Fibroblast of skin of right quadriceps (primary cell): ENCODE measurements around the gene CD96.
A peak's percentile ranks its signal among the peaks of the same experiment; 100 is the strongest.

ENCODE experiments used
- DNase-seq: peaks from one replicate; pipeline ENCODE4 v3.0.0-alpha.2; 2013

CD96 gene

GRCh38 chr3:111566844-111567243 is 24.8 kb downstream of the CD96 start:
- no peak for DNase-seq

GRCh38 chr3:111568355-111568754 is 26.4 kb downstream of the CD96 start:
- DNase-seq, result no peak

DNA sequence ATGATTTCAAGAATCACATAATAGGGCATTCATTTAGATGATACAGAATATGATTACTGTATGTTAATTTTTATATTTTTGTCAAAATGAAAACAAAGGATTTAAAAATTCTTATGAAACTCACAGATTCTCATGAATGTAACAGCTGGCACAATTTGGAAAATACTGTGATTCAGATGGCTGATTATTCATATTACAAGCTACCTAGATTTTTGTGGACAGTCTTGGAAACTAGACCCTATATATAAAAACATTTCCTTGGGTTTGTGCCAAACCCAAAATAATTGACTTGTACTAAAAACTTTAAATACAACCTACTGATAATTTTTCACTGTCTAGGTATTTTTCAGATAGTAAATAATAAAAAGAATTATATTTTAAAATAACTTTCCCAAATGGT is 26.9 kb downstream of the CD96 start:
- peak; percentile 17 for DNase-seq

DNA sequence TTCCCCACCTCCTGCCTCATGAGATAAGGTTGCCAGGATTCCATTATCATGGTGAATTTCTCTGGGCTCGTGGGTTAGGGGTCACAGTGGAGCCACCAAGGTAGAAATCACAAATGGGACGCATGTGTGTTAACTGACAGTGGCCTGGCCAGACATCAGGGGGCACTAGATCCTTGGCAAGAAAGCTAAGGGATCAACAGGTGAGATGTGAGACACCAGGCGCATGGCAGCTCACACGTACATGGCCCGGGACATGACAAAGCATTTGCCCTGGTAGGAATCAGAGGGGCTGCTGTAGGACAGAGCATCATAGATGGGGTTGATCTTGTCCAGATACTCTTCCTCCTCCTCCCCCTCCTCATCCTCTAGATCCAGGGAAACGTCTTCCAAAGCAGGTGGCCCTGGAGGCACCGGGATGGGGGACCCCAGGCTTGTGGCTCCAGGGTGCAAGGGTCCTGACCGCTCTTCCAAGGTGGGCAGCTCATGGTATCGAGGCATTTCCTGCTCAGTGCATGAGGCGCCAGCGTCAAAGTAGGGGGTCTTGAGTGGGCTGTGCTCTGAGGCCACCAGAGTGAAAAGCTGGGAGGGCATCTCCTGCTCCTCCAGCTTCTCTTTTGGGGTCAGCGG is 28.5 kb downstream of the CD96 start:
- DNase-seq, result no peak

- no peak for DNase-seq
These were observed 29.3 kb downstream of the CD96 start for GRCh38 chr3:111571282-111571681.

DNA sequence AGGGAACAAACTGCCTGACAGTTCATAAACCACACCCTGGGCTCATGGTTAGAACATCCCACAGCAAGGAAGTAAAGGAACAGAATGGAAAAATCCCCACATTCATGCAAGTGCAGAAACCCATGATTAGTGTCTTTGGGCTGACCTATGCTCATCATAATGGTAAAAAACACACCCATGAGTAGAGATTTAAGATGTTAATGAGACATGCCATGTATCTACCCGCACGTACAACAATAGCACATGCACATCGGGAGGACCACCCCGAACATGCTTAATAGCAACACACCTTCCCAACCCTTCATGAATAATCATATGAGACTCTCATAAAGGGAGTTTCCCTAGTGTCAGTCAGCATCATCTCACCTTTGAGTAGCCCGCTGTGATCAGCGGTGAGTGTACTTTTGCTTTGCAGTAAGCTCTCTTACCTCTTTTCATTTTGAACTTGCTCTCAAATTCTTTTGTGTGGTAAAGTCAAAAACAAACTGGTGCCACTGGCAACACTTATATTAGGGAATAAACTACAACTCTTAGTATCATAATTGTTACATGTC is 30.0 kb downstream of the CD96 start:
- no peak for DNase-seq

- no peak for DNase-seq
These were observed 35.1 kb downstream of the CD96 start for GRCh38 chr3:111577113-111577512.

- DNase-seq, result peak; percentile 82
These were observed 36.0 kb downstream of the CD96 start for GRCh38 chr3:111577798-111578685.

- no peak for DNase-seq
These were observed 36.9 kb downstream of the CD96 start for GRCh38 chr3:111578867-111579266.

DNA sequence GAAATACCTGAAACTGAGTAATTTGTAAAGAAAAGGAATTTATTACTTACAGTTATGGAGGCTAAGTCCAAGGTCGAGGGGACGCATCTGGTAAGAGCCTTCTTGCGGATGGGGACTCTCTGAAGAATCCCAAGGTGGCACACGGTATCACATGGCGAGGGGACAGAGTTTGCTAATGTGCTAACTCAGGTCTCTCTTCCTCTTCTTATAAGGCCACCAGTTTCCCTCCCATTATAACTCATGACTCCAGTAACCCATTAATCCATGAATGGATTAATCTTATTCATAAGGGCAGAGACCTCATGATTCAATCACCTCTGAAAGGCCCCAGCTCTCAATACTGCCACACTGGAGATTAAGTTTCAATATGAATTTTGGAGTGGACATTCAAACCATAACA is 37.5 kb downstream of the CD96 start:
- DNase-seq, result no peak

DNA sequence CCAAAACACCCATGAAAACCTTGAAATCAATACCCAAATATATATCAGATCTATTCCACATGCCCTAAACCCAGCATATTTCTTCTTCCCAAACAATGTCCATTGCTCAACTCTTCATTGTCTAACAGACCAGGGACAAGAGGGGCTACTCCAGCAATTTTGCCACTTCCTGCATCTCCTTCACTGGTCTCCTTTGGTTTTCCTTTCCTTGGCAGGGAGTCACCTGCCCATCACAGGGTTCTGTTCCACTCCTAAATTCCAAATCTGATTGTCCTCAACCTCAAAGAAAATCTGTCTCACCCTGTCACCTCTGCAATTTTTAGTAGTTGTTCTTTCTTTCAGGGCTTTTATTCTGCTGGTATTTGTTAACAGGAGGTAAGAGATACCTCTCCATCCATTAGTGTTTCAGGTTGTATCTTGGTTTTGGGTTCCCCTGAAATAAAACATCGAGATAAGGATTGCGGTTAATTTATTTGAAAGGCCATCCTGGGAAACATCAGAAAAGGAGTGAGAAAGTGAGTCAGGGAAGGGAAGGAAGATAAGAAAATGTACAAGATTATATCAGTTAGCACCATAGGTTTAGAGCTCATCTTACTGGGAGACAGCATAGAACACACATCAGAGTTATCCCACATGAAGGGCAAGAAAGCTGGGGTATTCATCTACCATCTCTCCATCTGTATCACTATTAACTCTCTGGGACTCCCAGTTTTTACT is 39.6 kb downstream of the CD96 start:
- no peak for DNase-seq

- peak; percentile 93 for DNase-seq
These were observed 40.1 kb downstream of the CD96 start for GRCh38 chr3:111582120-111582474.

DNA sequence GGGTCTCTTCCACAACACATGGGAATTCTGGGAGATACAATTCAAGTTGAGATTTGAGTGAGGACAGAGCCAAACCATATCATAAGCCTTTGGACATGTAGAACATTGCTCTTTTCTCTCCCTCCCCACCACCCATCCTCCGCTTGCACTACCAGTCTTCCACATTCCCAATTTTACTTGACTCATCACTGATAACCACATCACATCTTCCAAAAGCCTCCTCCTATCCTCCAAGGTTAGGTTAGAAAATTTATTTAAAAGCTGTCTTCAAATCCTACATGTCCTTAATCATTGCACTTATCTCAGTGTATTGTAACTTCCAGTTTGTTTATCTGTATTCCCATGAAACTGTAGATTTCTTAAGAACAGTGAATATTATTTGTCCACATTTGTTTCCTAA is 42.7 kb downstream of the CD96 start:
- no peak for DNase-seq

- no peak for DNase-seq
These were observed 43.2 kb downstream of the CD96 start for GRCh38 chr3:111585217-111585616.

DNA sequence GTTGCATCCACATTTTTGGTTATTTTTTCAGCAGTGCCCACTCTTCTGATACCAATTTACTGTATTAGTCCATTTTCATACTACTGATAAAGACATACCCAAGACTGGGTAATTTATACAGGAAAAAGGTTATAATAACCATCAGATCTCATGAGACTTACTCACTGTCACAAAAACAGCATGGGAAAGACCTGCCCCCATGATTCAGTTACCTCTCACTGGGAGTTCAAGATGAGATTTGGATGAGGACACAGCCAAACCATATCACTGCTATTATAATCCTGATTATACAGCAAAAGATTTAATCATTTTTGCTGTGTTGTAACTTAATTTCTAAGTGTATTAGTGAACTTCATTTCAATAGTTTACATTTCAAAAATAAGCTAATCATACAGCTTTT is 46.5 kb downstream of the CD96 start:
- no peak for DNase-seq

GRCh38 chr3:111589303-111590142 is 47.5 kb downstream of the CD96 start:
- no peak for DNase-seq

- no peak for DNase-seq
These were observed 48.1 kb downstream of the CD96 start for GRCh38 chr3:111590143-111590491.

DNA sequence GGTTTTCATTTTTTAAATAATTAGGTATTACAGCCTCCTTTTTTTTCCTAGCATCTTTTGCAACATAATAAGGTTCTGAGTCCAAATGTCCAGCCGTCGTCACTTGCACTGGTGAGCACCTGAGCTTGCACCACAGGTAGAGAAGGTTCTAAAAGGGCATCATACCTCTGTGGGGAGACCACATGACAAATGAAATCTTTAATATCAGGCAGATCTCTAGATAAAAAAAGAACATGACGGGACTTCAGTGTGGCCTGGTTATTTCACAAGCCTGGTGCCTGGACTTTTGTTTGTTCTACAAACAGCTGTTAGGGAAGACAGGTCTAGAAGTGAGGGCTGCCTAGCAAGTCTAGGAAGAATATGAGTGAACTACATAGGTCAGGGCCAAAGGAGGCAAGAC is 49.6 kb downstream of the CD96 start:
- no peak for DNase-seq

GRCh38 chr3:111592143-111592542 is 50.1 kb downstream of the CD96 start:
- DNase-seq, result no peak

DNA sequence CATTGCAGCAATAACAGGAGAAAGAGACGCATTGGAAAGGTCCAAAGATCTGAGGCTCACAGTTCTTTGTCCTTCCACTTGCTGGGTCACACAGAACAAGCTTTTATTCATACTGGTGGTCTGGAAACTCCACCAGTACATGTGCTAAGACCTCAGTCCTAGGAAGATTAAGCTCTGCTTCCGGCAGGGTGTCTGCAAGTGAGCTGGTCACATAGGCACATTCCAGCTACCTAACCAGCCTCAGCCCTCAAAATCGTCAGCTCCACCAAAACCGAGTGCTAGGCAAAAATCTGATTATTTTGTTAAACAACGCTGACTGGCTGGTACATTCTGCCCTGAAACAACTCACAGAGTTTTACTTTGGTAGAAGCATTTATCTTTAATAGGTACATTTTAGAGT is 50.9 kb downstream of the CD96 start:
- DNase-seq, result no peak

GRCh38 chr3:111593666-111594065 is 51.7 kb downstream of the CD96 start:
- DNase-seq, result no peak

DNA sequence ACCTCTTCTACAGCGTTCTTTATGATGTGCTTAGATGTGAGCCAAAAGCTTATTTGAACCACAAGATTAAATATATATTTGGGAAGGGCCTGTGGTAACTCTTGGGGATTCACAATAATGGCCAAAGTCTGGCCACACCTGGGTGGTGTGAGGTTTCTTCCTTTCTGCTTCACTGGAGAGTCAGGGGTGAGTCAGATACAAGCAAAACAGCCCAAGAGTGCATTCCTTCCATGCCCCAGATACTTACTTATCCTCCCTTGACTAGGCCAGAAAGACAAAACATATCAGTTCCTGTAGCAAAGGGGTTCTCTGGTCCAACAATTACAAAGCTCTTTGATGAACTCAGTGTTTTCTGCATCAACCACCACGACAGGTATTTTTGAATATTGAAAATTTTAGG is 52.2 kb downstream of the CD96 start:
- DNase-seq, result peak; percentile 66

DNA sequence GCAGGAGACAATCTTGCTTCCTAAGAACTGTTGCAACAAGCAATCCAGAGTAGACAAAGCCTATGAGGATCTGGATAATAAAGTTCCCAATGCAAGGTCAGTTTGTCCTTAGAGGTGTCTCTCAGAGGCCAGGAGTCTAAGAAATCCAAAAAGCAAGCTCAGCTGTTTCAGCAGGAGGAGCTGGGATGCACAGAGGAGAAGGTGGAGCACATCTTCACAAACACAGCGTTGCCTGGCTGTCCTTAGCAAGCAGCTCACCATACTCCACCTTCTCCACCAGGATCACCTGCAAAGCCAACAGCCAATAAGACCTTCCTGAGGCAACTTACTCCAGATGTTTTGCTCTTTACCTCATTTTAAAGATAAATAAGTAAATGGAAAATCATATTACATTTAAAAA is 52.8 kb downstream of the CD96 start:
- DNase-seq, result no peak
